Stimulated activated CD8-positive, alpha-beta memory T cell treated with anti-CD3 and anti-CD28 coated beads, Interleukin-7, amount 100 ng/mL, for 48 hours (primary cell): ENCODE measurements around the gene TLN1.

Experiments
- DNase-seq, 2 donors: peaks; one replicate each; pipeline ENCODE4 v3.0.0-alpha.2; 2020; ENCODE audit warnings: low read depth in 1 of 2; ENCODE audit errors: extremely low read depth in 1 of 2

The TLN1 gene

GRCh38 chr9:35729700-35730485 lies 2.1 kb downstream of the TLN1 start:
- no peak for DNase-seq

- DNase-seq, result no peak
Observed at GRCh38 chr9:35729101-35729500, 2.9 kb downstream of the TLN1 start.

GRCh38 chr9:35728041-35728971 lies 3.7 kb downstream of the TLN1 start:
- peak in 1 of 2 donors; percentile 54 for DNase-seq

GRCh38 chr9:35727676-35728040 lies 4.3 kb downstream of the TLN1 start:
- DNase-seq, result no peak

DNA sequence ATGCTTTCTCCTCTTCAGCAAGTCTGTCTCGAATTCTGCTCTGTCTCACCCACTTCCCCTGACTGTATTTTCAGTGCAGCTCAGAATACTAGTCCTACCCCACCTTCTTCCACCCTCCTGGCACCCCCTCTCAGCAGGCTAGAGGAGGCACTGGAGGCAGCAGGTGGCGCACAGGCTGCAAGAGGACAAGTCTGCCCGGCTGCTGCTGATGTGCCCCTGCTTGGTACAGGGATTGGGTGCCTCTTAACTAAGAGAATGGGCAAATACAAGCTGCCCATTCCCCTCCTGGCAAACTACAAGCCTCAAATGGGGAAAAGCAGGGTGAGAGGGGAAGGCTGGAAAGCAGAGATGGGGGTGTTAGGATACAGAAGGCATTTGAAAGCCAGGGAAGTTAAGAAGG lies 5.1 kb downstream of the TLN1 start:
- DNase-seq, result no peak

- DNase-seq, result no peak
Observed at GRCh38 chr9:35725362-35725761, 6.6 kb downstream of the TLN1 start.

DNA sequence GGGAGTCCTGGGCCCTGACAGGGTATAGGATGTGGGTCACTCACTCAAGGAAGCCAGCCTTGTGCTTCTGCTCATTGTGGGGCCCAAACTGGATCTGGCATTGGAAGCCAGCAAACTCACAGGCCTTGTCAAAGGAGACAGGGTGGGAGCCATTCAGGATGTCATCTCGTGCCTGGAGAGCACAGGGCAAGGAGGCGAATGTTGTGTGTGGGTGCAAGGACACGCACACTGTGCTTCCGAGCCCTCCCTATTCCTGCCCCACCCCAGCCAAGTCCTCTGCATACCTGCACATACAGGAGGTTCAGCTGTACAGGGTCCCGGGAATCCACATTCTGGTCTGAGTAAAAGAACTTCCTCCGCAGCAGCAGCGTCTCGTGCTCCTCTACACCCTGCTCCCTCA lies 8.1 kb downstream of the TLN1 start:
- no peak for DNase-seq

DNA sequence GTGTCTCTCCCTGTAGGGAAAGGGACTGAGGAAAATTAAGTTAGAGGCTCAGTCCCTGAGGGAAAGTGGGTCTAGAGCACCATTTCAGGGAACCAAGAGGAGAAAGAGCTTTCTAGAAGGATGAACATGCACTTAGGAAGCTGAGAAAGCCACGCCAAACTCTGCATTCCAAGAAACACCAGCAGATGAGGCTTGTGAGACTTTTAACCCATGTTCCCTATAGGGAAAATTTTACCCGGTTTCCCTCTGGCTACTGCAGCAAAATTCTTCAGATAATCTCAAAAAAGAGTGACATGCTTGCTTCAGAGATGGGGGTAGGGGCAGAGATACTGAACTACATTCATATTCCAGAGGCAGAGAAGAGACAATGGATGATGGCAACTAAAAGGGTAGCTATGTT lies 8.6 kb downstream of the TLN1 start:
- no peak for DNase-seq

DNA sequence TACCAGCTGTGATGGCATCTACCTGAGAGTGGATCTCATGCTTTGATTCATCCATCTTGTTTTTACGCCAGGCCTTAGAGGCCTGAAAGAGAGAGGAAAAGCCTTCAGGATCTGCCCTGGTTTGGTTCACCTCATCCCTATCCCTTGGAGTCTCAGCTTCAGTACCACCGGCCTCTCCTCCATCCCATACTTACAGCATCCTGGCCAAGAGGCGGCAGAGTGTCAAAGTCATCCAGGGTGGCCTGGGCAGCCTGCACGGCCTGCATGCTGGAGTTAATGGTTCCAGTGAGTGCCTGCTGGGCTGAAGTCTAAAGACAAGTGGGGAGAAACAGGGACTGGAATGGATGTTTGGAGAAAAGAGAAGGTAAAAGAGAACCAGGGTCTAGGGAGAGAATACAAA lies 12.4 kb downstream of the TLN1 start:
- no peak for DNase-seq

DNA sequence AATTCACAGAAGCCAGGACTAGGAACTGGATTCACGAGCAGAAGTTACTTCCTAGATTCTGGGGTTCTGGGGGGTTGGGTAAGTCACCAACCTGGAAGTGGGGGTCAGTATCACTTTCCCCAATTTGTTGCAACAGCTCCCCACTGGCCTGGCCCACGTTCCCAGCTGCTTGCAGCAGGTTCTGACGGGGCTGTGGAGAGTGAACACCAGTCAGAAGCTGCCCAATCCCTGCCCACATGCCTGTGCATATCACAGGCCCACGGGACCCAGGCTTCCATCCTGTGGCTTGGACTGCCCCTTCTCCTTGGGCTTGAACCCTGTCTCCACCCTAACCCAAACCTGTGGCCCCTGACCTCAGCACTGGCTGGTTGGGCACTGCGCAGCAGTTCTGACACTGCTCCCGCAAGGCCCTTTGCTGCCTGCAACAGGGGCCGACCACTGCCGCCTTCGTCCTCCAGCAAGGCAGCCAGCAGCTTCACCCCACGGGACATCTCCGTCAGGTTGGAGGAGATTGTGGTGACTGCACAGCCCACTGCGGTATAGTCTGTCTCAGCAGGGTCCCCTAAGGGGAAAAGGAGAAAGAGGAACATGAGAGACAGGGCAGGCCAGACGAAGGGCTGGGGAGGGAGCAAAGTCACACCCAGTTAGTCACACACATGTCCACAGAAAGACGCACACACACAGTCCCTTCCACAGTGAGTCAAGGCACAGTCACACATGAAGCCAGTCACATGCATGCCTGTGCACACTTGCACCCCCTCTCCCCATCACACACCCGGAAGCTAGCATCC lies 13.1 kb downstream of the TLN1 start:
- no peak for DNase-seq

DNA sequence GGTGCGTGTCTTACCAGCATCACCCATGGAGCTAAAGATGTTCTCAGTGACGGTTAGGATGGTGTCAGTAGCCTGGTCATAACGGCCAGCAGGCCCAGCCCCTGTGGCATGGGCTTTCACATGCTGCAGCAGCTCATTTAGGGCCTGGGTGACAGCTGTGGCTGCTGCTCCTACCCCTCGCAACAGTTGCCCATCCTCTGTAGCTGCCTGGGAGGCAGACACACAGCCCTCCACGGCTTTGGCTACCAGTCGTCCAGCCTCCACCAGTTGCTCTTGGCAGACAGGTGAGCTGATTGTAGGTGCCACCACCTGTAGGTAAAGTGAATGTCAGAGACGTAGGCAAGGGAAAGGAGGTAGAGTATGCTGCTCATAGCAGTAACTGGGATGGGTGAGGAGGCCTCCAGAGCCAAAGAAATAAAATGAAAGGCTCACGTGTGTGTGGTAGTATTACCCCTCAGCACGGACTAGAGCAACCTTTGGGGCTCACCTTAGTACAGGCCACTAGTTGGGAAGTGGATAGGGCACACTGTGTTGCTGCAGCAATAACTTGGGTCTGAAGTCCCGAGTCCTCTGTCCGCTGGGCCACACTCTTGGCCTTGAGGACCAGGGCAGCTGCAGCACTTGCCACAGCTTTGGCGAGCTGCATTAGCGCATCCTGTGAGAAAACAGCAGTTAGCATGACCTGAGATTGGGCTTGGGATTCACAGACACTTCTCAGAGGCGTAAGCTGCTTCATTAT lies 14.7 kb downstream of the TLN1 start:
- no peak for DNase-seq

DNA sequence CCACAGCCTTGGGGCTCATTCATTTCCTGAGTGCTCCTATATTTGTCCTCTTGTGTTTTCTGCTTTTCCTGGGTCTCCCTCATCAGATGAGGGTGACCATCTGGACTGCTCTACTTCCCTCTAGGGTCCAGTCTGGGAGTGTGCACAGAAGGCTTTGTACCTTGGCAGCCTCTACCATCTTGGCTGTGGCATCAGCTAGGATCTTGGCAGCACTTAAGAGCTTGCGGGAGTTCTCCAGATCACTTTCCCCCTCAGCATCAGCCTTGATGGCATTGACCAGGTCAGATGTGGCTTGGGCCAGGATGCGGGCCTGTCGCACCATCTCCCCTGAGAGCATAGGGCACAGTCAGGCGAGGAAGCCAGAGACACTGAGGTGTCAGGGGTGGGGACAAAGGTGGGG lies 15.8 kb downstream of the TLN1 start:
- no peak for DNase-seq

GRCh38 chr9:35714579-35715252 lies 17.3 kb downstream of the TLN1 start:
- no peak for DNase-seq

DNA sequence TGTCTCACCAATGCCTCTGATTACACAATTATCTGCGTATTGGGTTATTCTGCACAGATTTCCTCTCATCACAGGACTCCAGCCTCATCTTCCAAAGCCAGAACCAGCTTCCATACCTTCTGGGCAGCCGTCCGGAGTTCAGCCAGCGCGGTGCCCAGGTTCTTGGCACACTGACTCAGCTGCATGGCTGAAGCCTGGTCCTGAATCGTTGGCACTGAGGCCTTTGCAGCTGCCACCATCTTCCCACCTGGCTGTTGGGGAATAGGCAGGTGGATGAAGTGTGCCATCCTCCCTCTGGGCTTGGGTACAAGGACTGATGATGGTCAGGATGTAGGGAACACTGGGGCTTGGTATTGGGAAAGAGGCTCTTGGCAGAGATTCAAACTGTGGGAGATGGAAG lies 17.9 kb downstream of the TLN1 start:
- no peak for DNase-seq

- DNase-seq, result no peak
Observed at GRCh38 chr9:35713578-35713977, 18.4 kb downstream of the TLN1 start.

GRCh38 chr9:35712762-35713400 lies 19.1 kb downstream of the TLN1 start:
- DNase-seq, result no peak

DNA sequence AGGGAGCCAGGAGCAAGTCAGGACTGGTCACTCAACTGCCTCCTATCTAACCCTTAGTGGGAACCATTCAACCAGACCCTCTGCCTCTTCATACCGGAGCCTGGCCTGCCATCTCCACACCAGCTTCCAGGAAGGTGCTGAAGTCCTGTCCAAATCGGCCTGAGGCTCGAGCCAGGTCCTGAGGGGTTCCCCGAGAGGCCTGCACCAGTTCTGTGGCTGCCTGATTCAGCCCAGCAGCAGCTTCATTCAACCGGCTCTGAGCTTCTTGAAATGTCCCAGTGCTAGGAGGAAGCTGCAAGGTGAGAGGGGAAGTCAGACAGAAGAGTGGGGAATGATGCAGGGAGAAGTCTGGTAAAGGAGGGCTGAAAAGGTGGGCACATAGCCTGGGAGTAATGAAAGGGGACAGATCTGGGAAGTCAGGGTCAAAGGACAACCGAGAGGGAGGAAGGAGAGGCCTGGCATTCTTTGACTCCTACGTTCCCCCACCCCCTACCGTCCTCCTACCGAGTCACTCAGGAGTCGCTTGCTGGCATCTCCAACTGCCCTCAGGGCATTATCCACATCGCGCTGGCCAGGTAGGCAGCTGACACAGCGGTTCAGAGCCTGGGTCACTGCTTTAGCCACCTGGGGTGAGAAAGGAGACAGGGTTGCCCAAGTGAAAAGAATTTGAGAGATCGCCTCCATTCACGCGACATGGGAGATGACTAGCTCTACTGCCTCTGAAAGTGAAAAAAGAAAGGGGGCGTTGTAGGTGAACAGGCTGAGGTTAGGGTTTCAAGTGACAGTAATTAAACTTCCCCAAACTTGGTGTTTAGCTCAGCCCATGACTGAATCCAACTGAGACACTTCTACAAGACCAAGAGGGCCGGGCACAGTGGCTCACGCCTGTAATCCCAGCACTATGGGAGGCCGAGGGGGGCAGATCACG lies 20.2 kb downstream of the TLN1 start:
- DNase-seq, result no peak

DNA sequence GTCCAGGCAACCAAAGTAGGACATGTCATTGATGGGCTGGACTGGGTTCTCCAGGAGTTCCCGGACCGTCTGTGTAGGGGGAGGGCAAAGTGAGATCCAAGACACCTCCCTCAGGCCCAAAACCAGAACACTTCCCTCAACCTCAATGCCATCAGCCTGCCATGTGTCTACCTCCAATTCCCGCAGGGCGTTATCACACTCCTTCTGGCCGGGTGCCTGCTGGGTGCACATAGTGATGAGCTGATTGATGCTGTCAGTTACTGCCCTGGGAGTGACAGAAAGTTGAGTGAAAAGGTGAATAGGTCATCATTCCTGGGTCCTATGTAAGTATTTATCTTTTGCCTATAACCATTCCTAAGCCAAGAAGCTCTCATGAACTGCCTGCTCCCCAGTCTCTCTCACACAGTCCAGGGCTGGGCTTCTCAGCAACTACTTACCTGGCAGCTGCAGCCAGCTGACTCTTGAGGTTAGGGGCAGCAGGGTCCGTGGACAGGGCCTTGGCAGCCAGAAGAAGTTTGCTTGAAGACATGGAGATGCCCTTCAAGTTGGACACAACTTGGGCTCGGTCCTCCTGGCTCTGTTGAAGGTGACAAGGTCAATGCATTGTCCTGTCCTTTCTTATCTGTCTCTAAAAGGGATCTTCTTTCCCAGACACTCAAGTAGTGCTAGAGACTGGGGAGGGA lies 21.0 kb downstream of the TLN1 start:
- DNase-seq, result no peak
